HEK293 (cell line): Measurements from ENCODE around the gene FGFR2.

ENCODE experiments used
- CTCF ChIA-PET: fragments of 350-600 bp; formaldehyde crosslinking; extraction: SDS; loops from one replicate; lab custom pipeline; 2021; ENCODE audit warnings: antibody characterized with exemption; lab: Yijun Ruan, JAX
- POLR2A ChIA-PET: fragments of 300-600 bp; formaldehyde crosslinking; extraction: SDS; loops from one replicate; lab custom pipeline; 2020; ENCODE audit warnings: antibody characterized with exemption, inconsistent platforms; lab: Yijun Ruan, JAX
- H3K27ac ChIP-seq: fragments of 200-500 bp; sonication (Bioruptor generic); 2 replicates; pipeline ENCODE4 v1.5.1; 2014; ENCODE audit warnings: low read depth, low read length, control low read depth, inconsistent platforms; ENCODE audit errors: extremely low read depth
- H3K36me3 ChIP-seq, 2 experiments: fragments of 200-500 bp in 1 of 2; sonication (Bioruptor generic) in 1 of 2; 1 replicate in 1 of 2; 2 replicates in 1 of 2; pipeline ENCODE4 v1.5.1; 2014 to 2017; ENCODE audit warnings: inconsistent platforms in 2 of 2, low read length in 2 of 2; ENCODE audit not compliant: control insufficient read depth in 2 of 2, insufficient read depth in 1 of 2
- H3K4me1 ChIP-seq: fragments of 200-500 bp; sonication (Bioruptor generic); 2 replicates; pipeline ENCODE4 v1.5.1; 2014; ENCODE audit warnings: mild to moderate bottlenecking, low read length, inconsistent platforms; ENCODE audit not compliant: control insufficient read depth, insufficient read depth
- H3K4me3 ChIP-seq: 2 replicates; pipeline ENCODE4 v1.5.1; 2011; ENCODE audit warnings: low read depth, mild to moderate bottlenecking, control low read depth, low read length, moderate library complexity
- H3K9me3 ChIP-seq: fragments of 200-500 bp; sonication (Bioruptor generic); 2 replicates; pipeline ENCODE4 v1.5.1; 2014; ENCODE audit warnings: low read depth, low read length, inconsistent platforms; ENCODE audit not compliant: control insufficient read depth, insufficient read depth
- BCL11B ChIP-seq: fragments of 450-650 bp; formaldehyde crosslinking; IDR thresholded peaks from 2 replicates; pipeline ENCODE4 v1.5.1; 2016; ENCODE audit warnings: low read depth, missing biosample characterization, missing genetic modification characterization
- GLIS1 ChIP-seq: fragments of 450-650 bp; formaldehyde crosslinking; IDR thresholded peaks from 2 replicates; pipeline ENCODE4 v1.5.1; 2016; ENCODE audit warnings: missing biosample characterization, missing genetic modification characterization
- GLIS2 ChIP-seq: fragments of 450-650 bp; formaldehyde crosslinking; IDR thresholded peaks from 2 replicates; pipeline ENCODE4 v1.5.1; 2016; ENCODE audit warnings: missing biosample characterization, missing genetic modification characterization
- KLF10 ChIP-seq: fragments of 450-650 bp; IDR thresholded peaks from 2 replicates; pipeline ENCODE4 v1.5.1; 2018; ENCODE audit warnings: missing biosample characterization, mild to moderate bottlenecking, missing genetic modification characterization
- PRDM1 ChIP-seq: fragments of 450-650 bp; formaldehyde crosslinking; IDR thresholded peaks from 2 replicates; pipeline ENCODE4; 2016; ENCODE audit warnings: missing biosample characterization, missing genetic modification characterization
- PRDM10 ChIP-seq: fragments of 450-650 bp; formaldehyde crosslinking; IDR thresholded peaks from 2 replicates; pipeline ENCODE4 v1.5.1; 2016; ENCODE audit warnings: missing biosample characterization, missing genetic modification characterization
- SP2 ChIP-seq: fragments of 450-650 bp; formaldehyde crosslinking; IDR thresholded peaks from 2 replicates; pipeline ENCODE4 v1.5.1; 2016; ENCODE audit warnings: missing biosample characterization, missing genetic modification characterization
- SP7 ChIP-seq: fragments of 450-650 bp; formaldehyde crosslinking; IDR thresholded peaks from 2 replicates; pipeline ENCODE4 v1.5.1; 2016; ENCODE audit warnings: missing biosample characterization, missing genetic modification characterization
- ZBTB48 ChIP-seq: fragments of 450-650 bp; formaldehyde crosslinking; IDR thresholded peaks from 2 replicates; pipeline ENCODE4 v1.5.1; 2016; ENCODE audit warnings: missing biosample characterization, missing genetic modification characterization
- ZBTB6 ChIP-seq: fragments of 450-650 bp; formaldehyde crosslinking; IDR thresholded peaks from 2 replicates; pipeline ENCODE4 v1.5.1; 2017; ENCODE audit warnings: missing biosample characterization, missing genetic modification characterization
- ZFHX2 ChIP-seq: fragments of 450-650 bp; formaldehyde crosslinking; conservative IDR thresholded peaks from 2 replicates; pipeline ENCODE4 v1.5.1; 2016; ENCODE audit warnings: missing biosample characterization, missing genetic modification characterization
- ZNF184 ChIP-seq: fragments of 450-650 bp; IDR thresholded peaks from 2 replicates; pipeline ENCODE4 v1.5.1; 2018; ENCODE audit warnings: missing biosample characterization, mild to moderate bottlenecking, missing genetic modification characterization
- ZNF24 ChIP-seq: fragments of 450-650 bp; formaldehyde crosslinking; IDR thresholded peaks from 2 replicates; pipeline ENCODE4 v1.5.1; 2016; ENCODE audit warnings: missing biosample characterization, missing genetic modification characterization
- ZNF335 ChIP-seq: fragments of 450-650 bp; formaldehyde crosslinking; conservative IDR thresholded peaks from 2 replicates; pipeline ENCODE4 v1.5.1; 2016; ENCODE audit warnings: missing biosample characterization, missing genetic modification characterization
- ZNF362 ChIP-seq: fragments of 450-650 bp; formaldehyde crosslinking; IDR thresholded peaks from 2 replicates; pipeline ENCODE4 v1.5.1; 2016; ENCODE audit warnings: missing biosample characterization, missing genetic modification characterization
- ZNF394 ChIP-seq: fragments of 450-650 bp; formaldehyde crosslinking; IDR thresholded peaks from 2 replicates; pipeline ENCODE4 v1.5.1; 2016; ENCODE audit warnings: missing biosample characterization, missing genetic modification characterization, mild to moderate bottlenecking, moderate library complexity, borderline replicate concordance
- ZNF501 ChIP-seq: fragments of 450-650 bp; formaldehyde crosslinking; IDR thresholded peaks from 2 replicates; pipeline ENCODE4 v1.5.1; 2016; ENCODE audit warnings: missing biosample characterization, missing genetic modification characterization
- ZNF544 ChIP-seq: fragments of 450-650 bp; formaldehyde crosslinking; IDR thresholded peaks from 2 replicates; pipeline ENCODE4 v1.5.0; 2017; ENCODE audit warnings: missing biosample characterization, missing genetic modification characterization
- ZNF600 ChIP-seq: fragments of 450-650 bp; formaldehyde crosslinking; IDR thresholded peaks from 2 replicates; pipeline ENCODE4 v1.5.1; 2016; ENCODE audit warnings: missing biosample characterization, missing genetic modification characterization
- ZNF629 ChIP-seq: fragments of 450-650 bp; formaldehyde crosslinking; IDR thresholded peaks from 2 replicates; pipeline ENCODE4 v1.5.1; 2017; ENCODE audit warnings: missing biosample characterization, missing genetic modification characterization
- ZNF768 ChIP-seq: fragments of 450-650 bp; formaldehyde crosslinking; IDR thresholded peaks from 2 replicates; pipeline ENCODE4 v1.5.1; 2018; ENCODE audit warnings: missing biosample characterization, mild to moderate bottlenecking, missing genetic modification characterization
- TF ChIP-seq, protein P1 (sequence below): fragments of 450-650 bp; formaldehyde crosslinking; IDR thresholded peaks from 2 replicates; pipeline ENCODE4 v1.5.1; 2016; ENCODE audit warnings: missing biosample characterization, missing genetic modification characterization

Gene FGFR2

GRCh38 chr10:121597504-121598262, 561 bp downstream of the FGFR2 start (continued):
- TF ChIP-seq, protein P1, sequence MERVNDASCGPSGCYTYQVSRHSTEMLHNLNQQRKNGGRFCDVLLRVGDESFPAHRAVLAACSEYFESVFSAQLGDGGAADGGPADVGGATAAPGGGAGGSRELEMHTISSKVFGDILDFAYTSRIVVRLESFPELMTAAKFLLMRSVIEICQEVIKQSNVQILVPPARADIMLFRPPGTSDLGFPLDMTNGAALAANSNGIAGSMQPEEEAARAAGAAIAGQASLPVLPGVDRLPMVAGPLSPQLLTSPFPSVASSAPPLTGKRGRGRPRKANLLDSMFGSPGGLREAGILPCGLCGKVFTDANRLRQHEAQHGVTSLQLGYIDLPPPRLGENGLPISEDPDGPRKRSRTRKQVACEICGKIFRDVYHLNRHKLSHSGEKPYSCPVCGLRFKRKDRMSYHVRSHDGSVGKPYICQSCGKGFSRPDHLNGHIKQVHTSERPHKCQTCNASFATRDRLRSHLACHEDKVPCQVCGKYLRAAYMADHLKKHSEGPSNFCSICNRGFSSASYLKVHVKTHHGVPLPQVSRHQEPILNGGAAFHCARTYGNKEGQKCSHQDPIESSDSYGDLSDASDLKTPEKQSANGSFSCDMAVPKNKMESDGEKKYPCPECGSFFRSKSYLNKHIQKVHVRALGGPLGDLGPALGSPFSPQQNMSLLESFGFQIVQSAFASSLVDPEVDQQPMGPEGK (tag by site-specific recombination), result peak; percentile 67
- TF ChIP-seq PRDM10 (tag by site-specific recombination) (peak; percentile 38), SP7 (tag by site-specific recombination) (peak; percentile 36; the same call in 1 of the 2 replicates), ZNF394 (tag by site-specific recombination) (0 out of 2 replicates have a peak, but pooled peaks have one; percentile 13), GLIS2 (tag by site-specific recombination) (peak; percentile 72), ZNF335 (peak; percentile 64), SP2 (tag by site-specific recombination) (peak; percentile 37), ZNF600 (tag by site-specific recombination) (peak; percentile 92), ZFHX2 (peak; percentile 71), ZNF544 (tag by site-specific recombination) (no peak)

GRCh38 chr10:121596689-121597503, 1.3 kb downstream of the FGFR2 start:
- Histone ChIP-seq H3K4me3 (peak overlapping the region; percentile 67), H3K27ac (peak overlapping the region; percentile 96), H3K36me3 (peaks cover 0 to 23% of the 10 kb centered on the region in 2 experiments; a peak in 2 of 3 replicates), H3K9me3 (no peaks in the 10 kb centered on the region), H3K4me1 (peaks cover 6% of the 10 kb centered on the region)
- ChIA-PET POLR2A (interaction anchor here (0.9 kb wide), 1 partner anchor 42 kb away, joined by 3 read pairs; no protein-coding TSS in a partner anchor), CTCF (interaction anchor here (0.6 to 1.7 kb wide), 4 partner anchors 10 to 1239 kb away, joined by 3 to 6 read pairs (median 4); no protein-coding TSS in a partner anchor)
- TF ChIP-seq ZNF362 (tag by site-specific recombination) (peak; percentile 97), ZNF629 (tag by site-specific recombination) (no peak), GLIS1 (tag by site-specific recombination) (0 out of 2 replicates have a peak, but pooled peaks have one; percentile 25), KLF10 (tag by site-specific recombination) (no peak), ZNF24 (tag by site-specific recombination) (0 out of 2 replicates have a peak, but pooled peaks have one; percentile 14), PRDM1 (peak; percentile 61), ZNF184 (tag by site-specific recombination) (peak; percentile 31; the same call in 1 of the 2 replicates), ZNF501 (tag by site-specific recombination) (0 out of 2 replicates have a peak, but pooled peaks have one; percentile 3), ZBTB6 (tag by site-specific recombination) (peak; percentile 30; the same call in 1 of the 2 replicates), PRDM10 (tag by site-specific recombination) (peak; percentile 63), ZNF768 (tag by site-specific recombination) (no peak), BCL11B (tag by site-specific recombination) (peak; percentile 59; the same call in 1 of the 2 replicates), ZBTB48 (peak; percentile 77)
